ENCODE measurements around the gene PRPSAP1. TPM values are rescaled to one million over a fixed set of nuclear protein-coding genes. Genes with fewer than 3 reads are reported as not detected.

The PRPSAP1 gene
- total RNA-seq, 1 experiment from 2014 or later = 25.9 TPM

DNA sequence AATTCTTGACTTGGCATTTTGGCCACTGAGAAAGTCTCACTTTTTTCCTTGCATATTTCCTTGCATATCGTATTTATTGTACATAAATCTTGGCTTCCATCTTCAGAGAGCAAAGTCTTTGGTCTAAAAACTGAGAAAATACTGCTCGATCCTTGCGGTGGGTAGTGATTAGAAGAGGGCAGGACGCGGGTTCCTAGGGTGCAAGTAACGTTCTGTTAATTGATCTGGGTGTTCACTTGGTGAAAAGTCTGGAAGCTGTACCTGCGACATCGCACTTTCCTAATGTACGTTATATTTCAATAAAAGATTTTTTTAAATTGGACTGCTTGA, 89.3 kb downstream of the PRPSAP1 start:
- ChIA-PET POLR2A (interaction anchor here (0.5 to 4.3 kb wide), 29 partner anchors 11 to 481 kb away, joined by 3 to 56 read pairs (median 5); partner anchors contain the start of genes EVPL, EXOC7, MRPL38 and PRPSAP1), CTCF (interaction anchor here (0.6 to 1.0 kb wide), 3 partner anchors 13 to 145 kb away, joined by 3 to 4 read pairs (median 3); no protein-coding TSS in a partner anchor)
- Mint-ChIP-seq H3K9me3 (ENCODE audit: unreplicated experiment) (no peaks in the 10 kb centered on the region), H3K4me1 (ENCODE audit: insufficient read depth, unreplicated experiment) (peaks cover 7% of the 10 kb centered on the region), H3K27me3 (ENCODE audit: insufficient read depth, unreplicated experiment) (no peaks in the 10 kb centered on the region), H3K4me3 (ENCODE audit: unreplicated experiment) (peak overlapping the region; percentile 76), H3K36me3 (ENCODE audit: insufficient read depth, unreplicated experiment) (peaks cover 26% of the 10 kb centered on the region), H3K27ac (ENCODE audit: low read depth, unreplicated experiment) (peak overlapping the region; percentile 87)
- intact Hi-C loops (cut with micrococcal nuclease) = loop anchor here (1.0 kb wide), 1 partner anchor 12 kb away; no protein-coding TSS in a partner anchor
- TSS peak; percentile 59 for BruUV-seq (replicated peaks)
- TF ChIP-seq, protein P1, sequence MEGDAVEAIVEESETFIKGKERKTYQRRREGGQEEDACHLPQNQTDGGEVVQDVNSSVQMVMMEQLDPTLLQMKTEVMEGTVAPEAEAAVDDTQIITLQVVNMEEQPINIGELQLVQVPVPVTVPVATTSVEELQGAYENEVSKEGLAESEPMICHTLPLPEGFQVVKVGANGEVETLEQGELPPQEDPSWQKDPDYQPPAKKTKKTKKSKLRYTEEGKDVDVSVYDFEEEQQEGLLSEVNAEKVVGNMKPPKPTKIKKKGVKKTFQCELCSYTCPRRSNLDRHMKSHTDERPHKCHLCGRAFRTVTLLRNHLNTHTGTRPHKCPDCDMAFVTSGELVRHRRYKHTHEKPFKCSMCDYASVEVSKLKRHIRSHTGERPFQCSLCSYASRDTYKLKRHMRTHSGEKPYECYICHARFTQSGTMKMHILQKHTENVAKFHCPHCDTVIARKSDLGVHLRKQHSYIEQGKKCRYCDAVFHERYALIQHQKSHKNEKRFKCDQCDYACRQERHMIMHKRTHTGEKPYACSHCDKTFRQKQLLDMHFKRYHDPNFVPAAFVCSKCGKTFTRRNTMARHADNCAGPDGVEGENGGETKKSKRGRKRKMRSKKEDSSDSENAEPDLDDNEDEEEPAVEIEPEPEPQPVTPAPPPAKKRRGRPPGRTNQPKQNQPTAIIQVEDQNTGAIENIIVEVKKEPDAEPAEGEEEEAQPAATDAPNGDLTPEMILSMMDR (IDR thresholded peaks at IDR 0.05; ENCODE audit: unreplicated experiment) = no peak
- DNase-seq (ENCODE audit: unreplicated experiment) = no peak

DNA sequence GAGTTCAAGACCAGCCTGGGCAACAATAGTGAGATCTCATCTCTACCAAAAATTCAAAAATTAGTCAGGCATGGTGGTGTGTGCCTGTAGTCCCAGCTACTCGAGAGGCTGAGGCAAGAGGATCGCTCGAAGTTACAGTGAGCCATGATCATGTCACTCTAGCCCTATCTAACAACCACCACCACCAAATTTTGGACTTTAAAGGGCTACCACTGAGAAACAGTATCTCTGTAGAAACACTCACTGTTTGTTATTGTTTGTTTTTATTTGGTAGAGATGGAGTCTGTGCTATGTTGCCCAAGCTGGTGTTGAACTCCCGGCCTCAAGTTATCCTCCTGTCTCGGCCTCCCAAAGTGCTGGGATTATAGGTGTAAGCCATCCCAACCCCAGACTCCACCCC, 89.8 kb downstream of the PRPSAP1 start:
- intact Hi-C loops (cut with micrococcal nuclease) = loop anchor here (1.0 kb wide), 1 partner anchor 12 kb away; no protein-coding TSS in a partner anchor
- H3K4me3 Mint-ChIP-seq (ENCODE audit: unreplicated experiment) = no peak overlapping the region
- peaks cover 26% of the 10 kb centered on the region for H3K36me3 Mint-ChIP-seq (ENCODE audit: insufficient read depth, unreplicated experiment)
- no peak for DNase-seq (ENCODE audit: unreplicated experiment)
- POLR2A ChIA-PET = interaction anchor here (0.6 to 4.3 kb wide), 13 partner anchors 10 to 409 kb away, joined by 3 to 56 read pairs (median 5); partner anchors contain the start of genes EVPL, EXOC7, MRPL38 and WBP2
- H3K4me1 Mint-ChIP-seq (ENCODE audit: insufficient read depth, unreplicated experiment) = peaks cover 7% of the 10 kb centered on the region
- no peaks in the 10 kb centered on the region for H3K9me3 Mint-ChIP-seq (ENCODE audit: unreplicated experiment)
- no TSS peak for BruUV-seq (replicated peaks)
- CTCF ChIA-PET = interaction anchor here (1.0 kb wide), 1 partner anchor 13 kb away, joined by 3 read pairs; no protein-coding TSS in a partner anchor
- TF ChIP-seq, protein P1 (IDR thresholded peaks at IDR 0.05; ENCODE audit: unreplicated experiment) = no peak
- H3K27ac Mint-ChIP-seq (ENCODE audit: low read depth, unreplicated experiment) = peak overlapping the region; percentile 87
- no peaks in the 10 kb centered on the region for H3K27me3 Mint-ChIP-seq (ENCODE audit: insufficient read depth, unreplicated experiment)

DNA sequence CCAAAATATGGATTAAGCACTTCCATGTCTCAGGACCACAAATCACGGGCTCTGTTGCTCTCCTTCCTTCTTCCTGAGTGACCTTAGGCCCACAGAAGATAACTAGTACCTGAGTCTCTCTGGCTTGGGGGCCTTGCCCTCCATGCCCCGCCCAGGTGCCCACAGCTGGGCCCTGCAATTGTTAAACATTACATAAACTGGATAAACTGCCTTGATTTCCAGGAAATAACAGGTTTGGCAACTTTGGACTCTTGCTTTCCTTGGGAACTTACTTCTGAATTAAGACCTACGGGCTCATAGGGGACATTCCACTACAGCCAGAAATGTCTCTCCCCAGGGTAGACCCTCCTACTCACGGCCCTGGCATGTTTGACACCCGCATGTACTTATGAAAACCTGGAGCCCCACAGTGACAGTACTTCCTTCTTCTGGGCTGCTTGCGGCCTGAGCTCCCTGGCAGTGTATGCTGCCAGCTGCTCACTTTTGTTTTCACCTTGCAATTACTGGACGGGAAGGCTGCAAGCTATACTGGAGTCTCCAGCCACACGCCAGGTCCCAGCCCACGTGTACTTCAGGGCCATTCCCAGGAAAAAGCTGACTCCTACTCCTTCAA, 90.9 kb downstream of the PRPSAP1 start:
- intact Hi-C loops (cut with micrococcal nuclease) = no loop called here
- DNase-seq (ENCODE audit: unreplicated experiment) = no peak
- CTCF ChIA-PET = interaction anchor here (0.6 to 1.1 kb wide), 4 partner anchors 17 to 496 kb away, joined by 3 to 4 read pairs (median 3); no protein-coding TSS in a partner anchor
- Mint-ChIP-seq H3K36me3 (ENCODE audit: insufficient read depth, unreplicated experiment) (peaks cover 20% of the 10 kb centered on the region), H3K4me1 (ENCODE audit: insufficient read depth, unreplicated experiment) (peaks cover 2% of the 10 kb centered on the region), H3K27me3 (ENCODE audit: insufficient read depth, unreplicated experiment) (no peaks in the 10 kb centered on the region), H3K27ac (ENCODE audit: low read depth, unreplicated experiment) (no peak overlapping the region), H3K4me3 (ENCODE audit: unreplicated experiment) (no peak overlapping the region), H3K9me3 (ENCODE audit: unreplicated experiment) (no peaks in the 10 kb centered on the region)
- POLR2A ChIA-PET = interaction anchor here (0.6 to 4.3 kb wide), 4 partner anchors 9 to 358 kb away, joined by 3 to 56 read pairs (median 6); partner anchors contain the start of gene MRPL38
- no TSS peak for BruUV-seq (replicated peaks)
- TF ChIP-seq, protein P1 (IDR thresholded peaks at IDR 0.05; ENCODE audit: unreplicated experiment) = no peak

DNA sequence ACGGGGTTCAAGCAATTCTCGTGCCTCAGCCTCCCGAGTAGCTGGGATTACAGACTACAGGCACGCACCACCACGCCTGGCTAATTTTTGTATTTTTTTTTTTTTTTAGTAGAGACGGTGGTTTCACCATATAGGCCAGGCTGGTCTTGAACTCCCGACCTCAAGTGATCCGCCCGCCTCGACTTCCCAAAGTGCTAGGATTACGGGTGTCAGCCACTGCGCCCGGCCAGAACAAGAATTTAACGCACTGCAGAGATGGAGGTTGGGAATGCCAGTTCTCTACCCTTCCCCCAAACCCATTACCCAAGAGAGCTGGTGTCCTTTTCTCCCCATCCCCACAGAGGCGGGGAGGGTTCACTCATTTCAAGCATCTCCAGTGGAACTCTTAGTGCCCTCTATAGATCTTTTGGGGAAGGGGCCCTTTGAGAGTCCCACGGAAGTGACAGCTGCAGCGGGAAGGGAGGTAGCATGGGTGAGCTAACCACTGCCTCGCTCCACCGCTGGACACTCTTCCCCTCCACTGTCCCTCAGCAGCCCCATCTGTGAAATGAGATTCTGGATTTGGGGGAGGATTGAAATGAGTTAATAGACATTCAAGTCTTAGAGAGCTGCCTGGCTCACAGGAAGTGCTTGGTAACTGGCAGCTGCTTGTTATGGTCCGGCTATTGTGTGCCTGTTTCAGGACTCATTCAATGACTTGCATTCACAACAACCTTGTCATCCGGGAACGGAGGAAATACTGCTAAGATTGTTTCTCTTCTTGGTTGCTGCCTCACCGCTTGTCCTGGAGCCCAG, 92.1 kb downstream of the PRPSAP1 start:
- DNase-seq (ENCODE audit: unreplicated experiment) = no peak
- Mint-ChIP-seq H3K9me3 (ENCODE audit: unreplicated experiment) (no peaks in the 10 kb centered on the region), H3K27me3 (ENCODE audit: insufficient read depth, unreplicated experiment) (no peaks in the 10 kb centered on the region), H3K4me1 (ENCODE audit: insufficient read depth, unreplicated experiment) (no peaks in the 10 kb centered on the region), H3K36me3 (ENCODE audit: insufficient read depth, unreplicated experiment) (peaks cover 15% of the 10 kb centered on the region), H3K4me3 (ENCODE audit: unreplicated experiment) (no peak overlapping the region), H3K27ac (ENCODE audit: low read depth, unreplicated experiment) (no peak overlapping the region)
- CTCF ChIA-PET = interaction anchor here (0.7 to 1.2 kb wide), 3 partner anchors 18 to 256 kb away, joined by 3 read pairs; no protein-coding TSS in a partner anchor
- POLR2A ChIA-PET = interaction anchor here (0.6 to 4.3 kb wide), 3 partner anchors 8 to 157 kb away, joined by 3 to 56 read pairs (median 4); no protein-coding TSS in a partner anchor
- intact Hi-C loops (cut with micrococcal nuclease) = no loop called here
- TF ChIP-seq, protein P1 (IDR thresholded peaks at IDR 0.05; ENCODE audit: unreplicated experiment) = no peak
- no TSS peak for BruUV-seq (replicated peaks)

All from MCF 10A (cell line).